HG03354 (cell line): ENCODE results near the gene NSMCE4A.

Experiments
- ATAC-seq: cut with Tn5 transposase; IDR thresholded peaks from one replicate; pipeline ENCODE4 v1.9.1; 2021; ENCODE audit warnings: mild to moderate bottlenecking; ENCODE audit not compliant: unreplicated experiment, poor library complexity, severe bottlenecking

The NSMCE4A gene

GRCh38 chr10:121910673-121911420 lies 64.2 kb downstream of the NSMCE4A start:
- peak; percentile 63 for ATAC-seq
